H1 (cell line): Measurements from ENCODE around the gene RHOBTB3. TPM values are rescaled to one million over a fixed set of nuclear protein-coding genes. Genes with fewer than 3 reads are reported as not detected.

Experiments used
- BACH1 ChIP-seq: IDR thresholded peaks from 2 replicates; pipeline ENCODE4 v1.6.1; 2012; ENCODE audit warnings: low read length, improper control_type of control experiment
- KDM4A ChIP-seq: IDR thresholded peaks from one replicate; pipeline ENCODE4 v1.7.1; 2012; ENCODE audit warnings: low read depth, mild to moderate bottlenecking, moderate library complexity, low read length, inconsistent platforms; ENCODE audit not compliant: severe bottlenecking
- RAD21 ChIP-seq, 2 experiments: IDR thresholded peaks in 1 of 2; conservative IDR thresholded peaks in 1 of 2; 2 replicates each; pipeline ENCODE4 v1.6.1; 2011; ENCODE audit warnings: low read depth in 2 of 2, low read length in 2 of 2, improper control_type of control experiment in 1 of 2, inconsistent platforms in 1 of 2, mild to moderate bottlenecking in 1 of 2, moderate library complexity in 1 of 2
- RBBP5 ChIP-seq: IDR thresholded peaks from 2 replicates; pipeline ENCODE4 v1.7.1; 2012; ENCODE audit warnings: low read depth, mild to moderate bottlenecking, inconsistent platforms, low read length, moderate library complexity, borderline replicate concordance
- SIN3A ChIP-seq, 2 experiments: IDR thresholded peaks in 1 of 2; conservative IDR thresholded peaks in 1 of 2; 2 replicates each; pipeline ENCODE4 v1.6.1; 2011 to 2012; ENCODE audit warnings: low read length in 2 of 2, improper control_type of control experiment in 1 of 2, low read depth in 1 of 2, mild to moderate bottlenecking in 1 of 2
- polyA plus RNA-seq, 7 experiments: library from polyadenylated mRNA; depleted of rRNA in 3 of 7; stranded (reverse) in 5 of 7; unstranded in 2 of 7; fragments of >200 nt in 5 of 7; fragments of 200-250 nt in 2 of 7; gene quantifications; 1 replicate in 5 of 7; 2 replicates in 1 of 7; 4 replicates in 1 of 7; pipeline versions ENCODE4 v1.2.1 to v1.2.3, GENCODE V29; 2011 to 2013; ENCODE audit warnings: missing spikeins in 2 of 7, mixed read lengths in 2 of 7
- total RNA-seq: library from RNA; stranded (reverse); fragmentation: NEBNext Ultra II Directional; extraction: Animal tissue kit (Norgen Biotek cat#: 25700); gene quantifications from 2 replicates; pipeline ENCODE4 v1.2.1, GENCODE V29; 2021

The RHOBTB3 gene
- total and polyA plus RNA-seq, 2 of the 8 experiments (the other 6 are each of a cell fraction or from before 2014, with no cell fraction given) = 8.2 to 17.5 TPM

DNA sequence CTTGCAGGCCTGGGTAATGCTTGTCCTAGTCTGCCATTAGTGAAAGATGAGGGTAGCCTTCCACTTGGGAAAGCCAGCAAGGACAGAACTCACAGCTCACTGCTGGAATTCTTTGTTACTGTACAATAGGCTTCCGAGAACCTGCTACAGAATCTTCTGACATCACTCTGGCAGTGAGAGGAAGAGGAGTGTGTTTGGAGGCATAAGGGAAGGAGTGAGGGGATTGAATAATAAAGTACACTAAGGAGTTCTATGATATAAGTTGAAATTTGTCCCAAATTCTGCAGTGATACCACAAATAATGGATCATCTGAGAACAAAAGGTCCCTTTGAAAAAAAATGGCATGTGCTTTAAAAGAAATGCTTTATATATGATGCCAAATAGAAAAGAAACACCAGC is 48.2 kb upstream of the RHOBTB3 start, which contains the start of gene SPATA9 (continued):
- TF ChIP-seq SIN3A (conservative IDR thresholded peaks at IDR 0.05 in 1 of 2, IDR thresholded peaks at IDR 0.05 in 1 of 2; ENCODE audit: low read depth in 1 of 2, low read length in 2 of 2) = no peak
- TF ChIP-seq BACH1 = no peak
- no peak for TF ChIP-seq KDM4A
- TF ChIP-seq RBBP5 = no peak
- TF ChIP-seq RAD21 (IDR thresholded peaks at IDR 0.05 in 1 of 2, conservative IDR thresholded peaks at IDR 0.05 in 1 of 2; ENCODE audit: low read depth in 2 of 2, low read length in 2 of 2) = no peak
